OCI-LY7 (cell line): ENCODE results near the gene PRKG1.

Experiments used
- EZH2phosphoT487 ChIP-seq: fragments of 200-600 bp; sonication (generic); IDR thresholded peaks from 2 replicates; pipeline ENCODE4 v1.6.1; 2018; ENCODE audit warnings: low read depth, borderline replicate concordance, mild to moderate bottlenecking, mixed run types, antibody characterized with exemption, low read length, moderate library complexity, mixed read lengths
- TF ChIP-seq, protein P1 (sequence below): fragments of 200-600 bp; sonication (generic); conservative IDR thresholded peaks from 2 replicates; pipeline ENCODE4 v1.5.1; 2014; ENCODE audit warnings: mild to moderate bottlenecking, antibody characterized with exemption, low read length, moderate library complexity, mixed read lengths

DNA sequence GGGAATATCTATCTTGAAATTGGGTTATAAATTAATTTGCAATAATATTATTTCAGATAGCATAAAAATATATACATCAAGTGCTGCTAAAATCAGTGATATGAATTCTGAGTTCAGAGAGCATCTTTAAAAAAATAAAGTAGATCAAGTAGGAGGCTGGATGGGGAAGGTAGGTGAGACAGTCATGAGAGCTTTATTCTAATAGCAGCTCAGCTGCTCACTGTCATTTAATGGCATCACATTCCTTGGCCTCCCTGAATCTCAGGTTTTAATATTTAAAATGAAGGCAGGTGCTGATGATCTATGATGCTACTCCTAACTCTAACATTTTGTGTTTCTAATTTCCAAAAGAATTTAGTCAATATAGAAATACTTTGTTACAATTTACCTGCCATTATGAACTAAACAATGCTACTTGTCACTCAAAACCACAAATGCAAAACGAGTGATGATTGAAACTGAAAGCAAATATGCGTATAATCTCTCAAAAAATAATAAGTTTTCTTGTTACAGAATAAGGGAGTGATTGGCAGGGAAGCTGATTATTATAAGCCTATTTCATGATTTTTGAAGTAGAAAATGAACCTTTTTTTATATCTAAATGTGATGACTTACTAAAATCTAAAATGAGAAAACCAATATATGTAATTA is 772.7 kb downstream of the PRKG1 start:
- TF ChIP-seq, protein P1, sequence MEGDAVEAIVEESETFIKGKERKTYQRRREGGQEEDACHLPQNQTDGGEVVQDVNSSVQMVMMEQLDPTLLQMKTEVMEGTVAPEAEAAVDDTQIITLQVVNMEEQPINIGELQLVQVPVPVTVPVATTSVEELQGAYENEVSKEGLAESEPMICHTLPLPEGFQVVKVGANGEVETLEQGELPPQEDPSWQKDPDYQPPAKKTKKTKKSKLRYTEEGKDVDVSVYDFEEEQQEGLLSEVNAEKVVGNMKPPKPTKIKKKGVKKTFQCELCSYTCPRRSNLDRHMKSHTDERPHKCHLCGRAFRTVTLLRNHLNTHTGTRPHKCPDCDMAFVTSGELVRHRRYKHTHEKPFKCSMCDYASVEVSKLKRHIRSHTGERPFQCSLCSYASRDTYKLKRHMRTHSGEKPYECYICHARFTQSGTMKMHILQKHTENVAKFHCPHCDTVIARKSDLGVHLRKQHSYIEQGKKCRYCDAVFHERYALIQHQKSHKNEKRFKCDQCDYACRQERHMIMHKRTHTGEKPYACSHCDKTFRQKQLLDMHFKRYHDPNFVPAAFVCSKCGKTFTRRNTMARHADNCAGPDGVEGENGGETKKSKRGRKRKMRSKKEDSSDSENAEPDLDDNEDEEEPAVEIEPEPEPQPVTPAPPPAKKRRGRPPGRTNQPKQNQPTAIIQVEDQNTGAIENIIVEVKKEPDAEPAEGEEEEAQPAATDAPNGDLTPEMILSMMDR = no peak
- TF ChIP-seq EZH2phosphoT487 = no peak
